Measurements from ENCODE around the gene SHISA4.
"Not testable (repeated sequence)": the region's sequence is repeated elsewhere in the genome, so short reads cannot be mapped to it uniquely, and the experiment has no call there.

Gene SHISA4

GRCh38 chr1:201888282-201889089, at the start of gene SHISA4:
TSS of gene SHISA4 (plus strand) at chr1:201888898. CDS start at chr1:201888995, 97 bp downstream.
- DNase-seq (ENCODE audit: low spot score): peak; percentile 90

DNA sequence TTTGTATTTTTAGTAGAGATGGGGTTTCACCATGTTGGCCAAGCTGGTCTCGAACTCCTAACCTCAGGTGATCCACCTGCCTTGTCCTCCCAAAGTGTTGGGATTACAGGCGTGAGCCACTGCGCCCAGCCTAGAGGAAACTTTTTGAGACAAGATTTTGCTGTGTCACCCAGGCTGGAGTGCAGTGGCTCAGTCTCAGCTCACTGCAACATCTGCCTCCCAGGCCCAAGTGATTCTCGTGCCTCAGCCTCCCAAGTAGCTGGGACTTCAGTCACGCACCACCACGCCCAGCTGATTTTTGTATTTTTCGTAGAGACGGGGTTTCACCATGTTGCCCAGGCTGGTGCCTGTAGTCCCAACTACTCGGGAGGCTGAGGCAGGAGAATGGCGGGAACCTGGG, 49.6 kb upstream of the SHISA4 start:
- not testable (repeated sequence) for DNase-seq (ENCODE audit: low spot score)

GRCh38 chr1:201840055-201840454, 48.6 kb upstream of the SHISA4 start:
- no peak for DNase-seq (ENCODE audit: low spot score)

DNA sequence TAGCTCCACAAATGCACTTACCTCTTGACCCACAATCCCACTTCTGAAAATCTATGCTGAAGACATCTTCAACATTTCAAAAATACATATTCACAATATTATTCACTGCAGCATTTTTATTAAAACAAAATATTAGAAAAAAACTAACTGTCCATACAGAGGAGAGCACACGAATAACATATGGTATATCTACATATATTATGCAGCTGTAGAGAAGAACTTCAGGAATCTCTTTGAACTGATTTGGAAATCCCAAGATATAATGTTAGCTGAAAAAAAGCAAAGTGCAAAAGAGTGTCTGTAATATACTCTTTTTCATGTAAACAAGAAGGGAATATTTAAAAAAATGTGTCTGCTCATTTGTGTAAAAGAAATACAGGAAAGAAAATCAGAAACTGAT, 48.2 kb upstream of the SHISA4 start:
- no peak for DNase-seq (ENCODE audit: low spot score)

DNA sequence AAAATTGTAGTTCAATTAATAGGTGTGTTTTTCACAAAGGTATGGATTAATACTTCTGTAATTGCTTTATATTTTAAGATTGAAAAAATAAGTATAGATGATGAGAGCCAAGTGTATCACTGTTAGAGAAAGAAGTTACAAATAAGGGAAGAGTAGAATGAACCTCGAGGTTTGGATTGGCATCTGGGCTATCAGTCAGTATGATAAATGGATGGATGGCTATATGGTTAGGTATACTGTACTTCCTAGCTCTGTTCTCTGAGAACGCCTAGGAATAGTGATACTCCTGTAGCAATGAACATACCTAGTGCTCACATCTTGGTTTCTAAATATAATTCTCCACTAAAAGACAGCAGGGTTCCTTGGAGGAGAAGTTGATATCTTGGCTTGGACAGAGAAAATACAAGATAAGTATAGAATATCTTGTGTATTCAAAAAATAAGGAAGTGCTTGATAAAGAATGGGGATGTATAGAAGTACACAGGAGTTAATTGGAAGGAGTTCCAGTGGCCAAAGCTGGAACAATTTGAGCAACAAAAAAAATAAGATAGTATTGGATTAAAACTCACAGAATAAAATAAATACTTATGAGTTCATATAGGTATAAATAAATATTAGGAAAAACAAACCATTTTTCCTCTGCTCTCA, 47.3 kb upstream of the SHISA4 start:
- no peak for DNase-seq (ENCODE audit: low spot score)

DNA sequence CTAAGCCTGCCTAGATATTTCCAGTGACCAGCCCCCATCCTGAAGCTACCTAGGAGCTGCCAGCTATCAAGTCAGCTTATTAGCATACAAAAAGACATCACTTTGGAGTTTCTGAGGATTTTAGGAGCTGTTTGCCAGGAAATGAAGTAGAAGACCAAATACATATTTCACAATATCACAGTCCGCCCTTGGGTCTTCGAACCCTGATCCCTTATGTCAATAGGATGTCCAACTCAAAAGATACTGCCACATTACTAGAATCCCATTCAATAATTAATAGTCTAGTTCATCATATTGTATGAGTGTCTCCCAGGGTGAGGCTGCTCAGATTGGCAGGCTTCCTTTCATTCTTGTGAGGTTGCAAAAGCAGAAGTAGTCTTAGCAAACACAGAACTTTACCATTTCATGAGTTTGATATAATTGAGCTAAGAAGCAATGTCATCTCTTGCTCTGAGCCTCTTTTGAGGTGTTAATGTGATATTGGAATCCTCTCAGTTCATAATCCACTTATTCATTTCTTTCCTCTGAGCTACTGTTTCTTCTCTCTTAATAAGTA, 46.1 kb upstream of the SHISA4 start:
- peak; percentile 17 for DNase-seq (ENCODE audit: low spot score)

DNA sequence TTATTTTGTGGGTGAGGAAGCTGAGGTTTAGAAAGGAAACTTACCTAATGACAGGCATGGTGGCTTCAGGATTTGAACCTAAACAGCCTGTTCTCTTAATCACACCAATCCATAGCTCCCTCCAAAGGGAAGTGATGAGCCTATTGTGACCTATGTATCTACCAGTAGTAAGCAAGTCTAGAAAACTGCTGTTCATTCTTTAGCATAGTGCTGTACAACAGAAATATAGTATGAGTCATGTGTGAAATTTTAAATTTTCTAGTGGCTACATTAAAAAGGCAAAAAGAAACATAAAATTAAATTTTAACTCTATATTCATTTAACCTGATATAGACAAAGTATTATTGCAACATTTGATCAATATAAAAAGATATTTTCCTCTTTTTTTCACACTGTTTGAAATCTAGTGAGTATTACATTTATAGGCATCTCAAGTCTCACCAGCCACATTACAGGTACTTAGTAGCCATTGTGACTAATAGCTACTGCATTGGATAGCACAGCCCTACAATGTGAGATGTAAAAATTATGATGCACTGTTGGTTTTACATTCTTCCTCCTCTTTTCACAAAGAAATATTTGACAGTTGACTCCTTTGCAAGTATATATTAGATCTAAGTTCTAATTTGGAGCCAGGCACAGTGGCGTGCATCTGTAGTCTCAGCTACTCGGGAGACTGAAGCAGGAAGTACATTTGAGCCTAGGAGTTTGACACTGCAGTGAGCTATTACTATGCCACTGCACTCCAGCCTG, 43.2 kb upstream of the SHISA4 start:
- no peak for DNase-seq (ENCODE audit: low spot score)

DNA sequence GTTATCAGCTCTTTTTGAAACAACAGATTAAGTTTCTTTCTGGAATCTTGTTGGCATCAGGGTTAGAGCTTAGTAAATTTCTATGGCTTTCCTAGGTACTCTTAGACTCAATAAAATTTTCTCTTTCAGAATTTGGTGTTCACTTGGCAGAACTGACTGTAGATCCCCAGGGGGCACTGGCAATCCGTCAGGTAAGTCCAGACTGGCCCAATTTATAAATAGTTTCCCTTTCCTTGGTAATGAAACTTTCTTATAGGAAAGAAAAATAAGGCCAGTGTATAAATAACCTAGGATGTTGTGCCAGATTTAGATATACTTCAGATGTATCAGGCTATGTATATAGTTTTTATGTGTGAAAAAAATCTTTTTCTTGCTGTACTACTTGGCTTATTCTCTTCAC, 41.5 kb upstream of the SHISA4 start:
- DNase-seq (ENCODE audit: low spot score): no peak

DNA sequence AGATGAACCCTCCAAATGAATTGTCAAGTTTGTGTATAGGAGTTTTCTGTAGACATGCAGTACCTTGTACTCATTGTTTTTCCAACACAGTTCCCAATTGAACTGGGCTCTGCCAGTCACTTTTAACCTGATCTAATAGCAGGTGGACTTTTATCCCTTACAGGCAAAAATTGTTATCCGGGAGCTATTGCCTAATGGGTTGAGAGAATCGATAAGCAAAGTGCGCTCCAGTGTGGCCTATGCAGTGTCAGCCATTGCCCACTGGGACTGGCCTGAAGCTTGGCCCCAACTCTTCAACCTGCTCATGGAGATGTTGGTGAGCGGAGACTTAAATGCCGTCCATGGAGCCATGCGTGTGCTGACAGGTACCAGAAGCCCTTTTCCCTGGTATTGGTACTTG, 40.5 kb upstream of the SHISA4 start:
- no peak for DNase-seq (ENCODE audit: low spot score)

- no peak for DNase-seq (ENCODE audit: low spot score)
These were observed 39.2 kb upstream of the SHISA4 start for GRCh38 chr1:201849372-201850052.

DNA sequence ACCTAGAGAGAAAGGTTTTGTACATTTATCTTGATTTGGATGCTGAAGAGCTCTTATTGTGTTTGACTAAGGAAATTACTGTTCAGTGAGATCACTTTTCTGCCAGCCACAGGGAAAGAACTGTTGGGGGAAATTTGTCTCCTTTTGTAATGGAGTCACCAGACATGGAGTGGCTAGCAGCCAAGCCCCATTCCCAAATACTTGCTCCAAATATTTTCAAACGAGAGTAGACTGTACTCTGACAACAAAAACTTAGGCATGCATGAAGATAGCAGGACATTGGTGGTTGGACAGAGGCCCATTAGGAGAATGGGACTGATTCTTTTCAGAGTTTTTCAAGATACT, 38.7 kb upstream of the SHISA4 start:
- peak; percentile 80 for DNase-seq (ENCODE audit: low spot score)

GRCh38 chr1:201851949-201852348, 36.7 kb upstream of the SHISA4 start:
- no peak for DNase-seq (ENCODE audit: low spot score)

DNA sequence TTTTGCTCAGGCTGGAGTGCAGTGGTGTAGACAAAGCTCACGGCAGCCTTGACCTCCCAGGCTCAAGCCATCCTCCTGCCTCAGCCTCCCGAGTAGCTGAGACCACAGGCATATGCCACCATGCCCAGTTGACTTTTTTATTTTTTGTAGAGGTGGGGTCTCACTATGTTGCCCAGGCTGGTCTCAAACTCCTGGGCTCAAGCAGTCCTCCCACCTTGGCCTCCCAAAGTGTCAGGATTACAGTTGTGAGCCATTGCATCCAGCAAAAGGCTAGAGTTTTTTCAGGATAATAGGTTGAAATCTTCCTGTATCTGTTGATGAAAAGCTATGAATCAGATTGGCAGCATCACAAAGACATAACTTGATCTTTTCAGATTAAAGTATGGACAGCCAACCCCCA, 32.0 kb upstream of the SHISA4 start:
- not testable (repeated sequence) for DNase-seq (ENCODE audit: low spot score)

- no peak for DNase-seq (ENCODE audit: low spot score)
These were observed 29.3 kb upstream of the SHISA4 start for GRCh38 chr1:201859424-201859823.

DNA sequence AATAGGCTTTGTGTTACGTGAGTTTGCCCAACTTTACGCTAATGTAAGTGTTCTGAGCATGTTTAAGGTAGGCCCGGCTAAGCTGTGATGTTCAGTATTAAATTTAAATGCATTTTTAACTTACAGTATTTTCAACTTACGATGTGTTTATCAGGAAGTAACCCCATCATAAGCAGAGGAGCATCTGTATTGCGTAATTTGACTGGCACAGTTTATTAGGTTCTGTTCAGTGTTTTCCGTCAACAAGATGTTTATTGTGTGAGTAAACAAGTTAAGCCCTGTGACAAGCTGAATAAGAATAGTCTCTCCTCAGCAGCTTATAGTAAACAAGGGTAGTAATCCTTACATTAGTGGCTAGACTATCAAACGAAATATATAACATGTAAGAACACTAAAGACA, 27.2 kb upstream of the SHISA4 start:
- DNase-seq (ENCODE audit: low spot score): no peak

- no peak for DNase-seq (ENCODE audit: low spot score)
These were observed 18.3 kb upstream of the SHISA4 start for GRCh38 chr1:201870397-201870796.

GRCh38 chr1:201874672-201875071, 14.0 kb upstream of the SHISA4 start:
- no peak for DNase-seq (ENCODE audit: low spot score)

GRCh38 chr1:201876148-201876818, 12.4 kb upstream of the SHISA4 start:
- DNase-seq (ENCODE audit: low spot score): peak; percentile 22

DNA sequence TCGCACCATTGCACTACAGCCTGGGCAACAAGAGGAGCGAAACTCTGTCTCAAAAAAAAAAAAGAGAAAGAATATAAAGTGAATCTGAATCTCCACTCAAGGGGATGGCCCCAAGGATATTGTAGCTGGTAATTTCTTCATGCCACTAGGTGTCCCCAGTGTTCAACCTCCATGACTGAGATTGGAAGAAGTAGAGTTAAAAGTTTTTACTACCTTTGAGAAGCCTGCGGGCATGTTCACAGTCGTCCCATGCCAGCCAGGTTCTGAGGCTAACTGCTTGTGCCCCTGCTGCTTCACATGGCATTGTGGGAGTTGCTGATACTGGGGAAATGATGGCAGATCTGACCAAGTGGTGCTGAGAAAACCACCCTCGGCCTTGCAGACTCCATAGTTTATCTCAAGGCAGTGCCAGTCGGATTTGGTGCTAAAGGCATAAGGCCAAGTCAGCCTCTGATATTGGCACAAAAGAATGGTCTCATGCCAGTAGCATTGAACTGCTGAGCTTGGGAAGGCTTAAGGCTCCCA, 10.8 kb upstream of the SHISA4 start:
- DNase-seq (ENCODE audit: low spot score): peak; percentile 67

- DNase-seq (ENCODE audit: low spot score): no peak
These were observed 7.6 kb upstream of the SHISA4 start for GRCh38 chr1:201880928-201881571.

GRCh38 chr1:201881617-201882016, 7.1 kb upstream of the SHISA4 start:
- no peak for DNase-seq (ENCODE audit: low spot score)
